GM12891 (cell line): ENCODE measurements around the gene CCR5.

Source experiments
- PAX5 ChIP-seq: IDR thresholded peaks from 2 replicates; pipeline ENCODE4 v1.6.1; 2011; ENCODE audit warnings: low read length, moderate library complexity, mild to moderate bottlenecking; ENCODE audit not compliant: insufficient read depth, severe bottlenecking
- POLR2A ChIP-seq: IDR thresholded peaks from 2 replicates; pipeline ENCODE4 v1.6.1; 2011; ENCODE audit warnings: low read depth, low read length, control low read depth
- POLR2AphosphoS5 ChIP-seq: IDR thresholded peaks from 2 replicates; pipeline ENCODE4 v1.6.1; 2011; ENCODE audit warnings: low read depth, low read length, control low read depth
- POU2F2 ChIP-seq: IDR thresholded peaks from 2 replicates; pipeline ENCODE4 v1.6.1; 2011; ENCODE audit warnings: low read depth, mild to moderate bottlenecking, control low read depth, low read length, moderate library complexity
- SPI1 ChIP-seq: IDR thresholded peaks from 2 replicates; pipeline ENCODE4 v1.6.1; 2011; ENCODE audit warnings: low read depth, low read length, control low read depth
- TAF1 ChIP-seq: IDR thresholded peaks from 2 replicates; pipeline ENCODE4 v1.6.1; 2011; ENCODE audit warnings: low read depth, low read length, control low read depth

- TF ChIP-seq POLR2A (no peak), POLR2AphosphoS5 (no peak), TAF1 (no peak), POU2F2 (no peak), PAX5 (no peak), SPI1 (no peak)
These were observed 52.8 kb downstream of the CCR5 start for GRCh38 chr3:46423588-46423987.
